GM12801 (cell line): ENCODE measurements around the gene CNGA2.

Source experiments
- CTCF ChIP-seq: IDR thresholded peaks from one replicate; pipeline ENCODE4 v1.5.1; 2011; ENCODE audit warnings: control low read depth; ENCODE audit not compliant: insufficient read length; ENCODE audit errors: extremely low read depth

CNGA2 gene

GRCh38 chrX:151771726-151772125, 37.2 kb downstream of the CNGA2 start:
- no peak for TF ChIP-seq CTCF

DNA sequence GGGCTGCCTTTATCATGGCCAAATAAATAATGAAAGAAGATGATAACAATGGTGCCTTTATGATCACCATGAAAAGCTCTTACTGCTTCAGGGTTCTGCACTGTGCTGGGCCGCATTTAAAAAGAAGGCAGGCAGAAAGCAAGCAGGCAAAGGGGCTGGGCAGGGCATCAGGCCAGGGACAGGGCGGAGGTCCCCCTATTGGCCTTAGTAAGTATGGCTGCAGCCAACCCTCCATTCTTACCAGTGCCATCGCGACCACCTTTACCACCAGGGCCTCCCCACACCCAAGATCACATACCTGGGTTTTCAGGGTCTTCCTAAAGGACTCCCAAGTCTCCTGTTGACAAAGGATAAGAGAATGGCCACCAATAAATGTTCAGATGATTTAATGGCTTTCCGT, 38.9 kb downstream of the CNGA2 start:
- TF ChIP-seq CTCF = no peak

DNA sequence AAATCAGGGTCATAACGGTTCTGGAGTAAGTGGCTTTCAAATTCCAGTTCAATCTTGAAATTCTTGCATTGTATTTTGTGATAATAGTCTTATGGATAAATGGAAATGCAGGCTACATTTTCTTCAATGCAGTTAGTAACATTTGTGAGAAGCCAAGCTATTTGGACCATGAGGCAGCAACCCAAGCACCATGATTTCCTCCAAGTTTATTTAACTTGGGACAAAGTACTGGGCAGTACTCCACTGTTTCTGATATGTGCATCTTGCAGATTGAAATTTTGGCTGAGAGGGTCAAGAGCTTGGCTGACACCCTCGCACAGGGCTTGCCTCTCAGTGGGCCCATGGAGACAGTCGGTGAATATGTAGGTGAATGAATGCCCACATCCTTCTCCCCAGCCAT, 39.9 kb downstream of the CNGA2 start:
- TF ChIP-seq CTCF = no peak

DNA sequence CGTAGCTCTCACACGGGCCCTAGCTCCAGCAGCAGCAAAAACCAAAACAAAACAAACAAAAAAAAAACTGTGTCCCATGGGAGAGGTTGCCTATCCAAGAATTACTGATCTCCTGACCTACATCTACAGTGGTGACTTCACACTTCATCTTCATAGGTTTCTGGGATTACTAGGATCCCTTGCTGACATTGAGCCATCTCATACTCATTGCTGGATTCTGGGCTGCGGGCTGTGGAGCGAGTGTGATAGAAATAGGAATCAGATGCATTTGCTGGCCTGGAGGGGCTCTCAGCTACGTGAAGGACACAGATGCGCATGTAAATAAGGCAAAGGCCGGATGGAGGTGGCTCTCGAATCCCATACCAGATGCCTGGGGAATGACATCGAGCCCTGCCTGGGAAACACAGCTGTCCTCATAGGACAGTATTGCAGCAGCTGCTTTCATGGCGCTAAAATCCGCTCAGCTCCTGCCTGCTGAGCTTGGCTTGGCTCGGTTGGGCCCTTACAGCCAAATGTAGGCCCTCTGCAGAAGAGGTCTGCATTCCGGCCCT, 41.7 kb downstream of the CNGA2 start:
- TF ChIP-seq CTCF = no peak

GRCh38 chrX:151776936-151777335, 42.4 kb downstream of the CNGA2 start:
- TF ChIP-seq CTCF = no peak

DNA sequence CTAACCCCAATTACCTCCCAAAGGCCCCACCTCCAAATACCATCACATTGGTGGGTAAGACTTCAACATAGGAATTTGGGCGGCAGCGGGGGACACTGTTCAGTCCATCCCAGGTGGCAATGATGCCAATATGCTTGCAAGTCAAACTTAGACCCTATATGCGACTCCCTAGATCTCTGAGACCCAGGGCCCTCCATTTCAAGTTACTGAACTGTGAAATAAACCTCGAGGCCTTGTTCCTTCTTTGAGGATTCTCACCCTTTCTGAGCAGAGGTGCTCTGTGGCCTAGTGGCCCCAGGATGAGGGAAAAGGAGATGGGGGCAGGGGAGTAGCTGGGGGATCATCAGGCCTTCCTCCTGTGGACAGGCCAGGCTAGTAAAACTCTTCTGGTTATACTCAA, 44.7 kb downstream of the CNGA2 start:
- TF ChIP-seq CTCF = no peak

DNA sequence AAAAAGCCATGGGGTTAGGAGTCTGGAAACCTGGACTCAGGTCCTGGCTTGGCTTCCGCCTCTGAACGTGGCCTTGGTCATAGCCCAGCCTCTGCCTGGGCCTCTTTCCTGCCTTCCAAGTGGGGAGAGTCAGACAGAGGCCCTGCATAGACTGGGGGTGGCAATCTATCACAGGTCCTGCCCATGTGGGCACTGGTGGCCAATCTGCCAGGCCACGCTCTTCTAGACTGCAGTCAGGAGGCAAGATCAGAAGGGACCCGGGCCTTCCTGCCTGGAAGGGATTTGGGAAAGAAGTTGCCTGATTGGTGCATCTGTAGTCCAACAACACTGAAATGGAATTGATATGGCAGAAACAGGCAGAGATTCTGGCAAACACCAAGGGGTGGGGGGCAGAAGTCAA, 46.1 kb downstream of the CNGA2 start:
- TF ChIP-seq CTCF = no peak
